A549 treated with dexamethasone at 1 μM for 4 hours (cell line): ENCODE measurements around the gene SYT6. TPM values are rescaled to one million over a fixed set of nuclear protein-coding genes. Genes with fewer than 3 reads are reported as not detected.

ENCODE experiments used
- total RNA-seq: library from RNA; stranded (reverse); fragments of 200-300 nt; extraction: Qiagen RNA extraction; gene quantifications from 5 replicates; pipeline ENCODE4 v1.2.3, GENCODE V29; 2022

Gene SYT6
- total RNA-seq = 0.25 to 0.56 TPM (median 0.44 TPM) in 5 replicates

GRCh38 chr1:114153261-114154145 lies at the start of gene SYT6:
Gene SYT6 (minus strand): TSS chr1:114153869. CDS start chr1:114153772, 97 bp downstream.

Other genes starting within 250 kb of the SYT6 start
- 7.4 to 8.6 TPM (median 8.0 TPM) in 5 replicates for gene AP4B1, start 249.1 kb downstream of the SYT6 start, total RNA-seq
- 8.9 to 11.2 TPM (median 10.2 TPM) in 5 replicates for gene DCLRE1B, start 248.5 kb downstream of the SYT6 start, total RNA-seq
- 10.8 to 20.2 TPM (median 18.3 TPM) in 5 replicates for gene HIPK1, start 224.5 kb downstream of the SYT6 start, total RNA-seq
- gene OLFML3, start 174.4 kb downstream of the SYT6 start, total RNA-seq = 3.4 to 4.1 TPM (median 4.1 TPM) in 5 replicates